Muscle of back (tissue), 11 donors: ENCODE data around the gene SUSD1. TPM values are rescaled to one million over a fixed set of nuclear protein-coding genes. Genes with fewer than 3 reads are reported as not detected.

Source experiments
- DNase-seq, 3 donors: peaks; one replicate each; pipeline versions ENCODE4 v3.0.0 to v3.0.0-alpha.2; 2013
- polyA plus RNA-seq, 10 donors: library from polyadenylated mRNA; unstranded; fragments of 120-200 nt; gene quantifications; one replicate each; pipeline ENCODE4 v1.2.1, GENCODE V29; 2013; ENCODE audit not compliant: insufficient read length in 10 of 10

SUSD1 gene
- polyA plus RNA-seq, 10 donors = 5.0 to 14.4 (median 9.0) TPM

DNA sequence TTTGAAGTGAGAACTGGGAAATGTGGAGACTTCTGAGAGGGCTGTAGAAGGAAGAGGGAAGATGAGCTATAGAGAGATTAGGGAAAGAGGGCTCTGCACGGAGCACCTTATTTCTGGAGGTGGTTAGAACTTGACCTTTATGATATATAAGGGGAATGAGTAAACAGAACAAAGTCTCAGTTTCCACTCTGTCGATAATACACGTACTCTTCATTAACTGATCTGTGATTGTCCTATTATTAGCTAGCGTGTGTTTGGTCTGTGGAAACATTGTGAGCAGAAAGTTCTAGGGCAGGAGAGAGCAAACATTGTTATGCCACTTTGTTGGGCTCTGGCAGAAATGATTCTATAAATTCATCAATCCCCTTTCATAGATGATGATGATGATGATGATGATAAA lies 159.9 kb downstream of the SUSD1 start:
- no peak for DNase-seq

DNA sequence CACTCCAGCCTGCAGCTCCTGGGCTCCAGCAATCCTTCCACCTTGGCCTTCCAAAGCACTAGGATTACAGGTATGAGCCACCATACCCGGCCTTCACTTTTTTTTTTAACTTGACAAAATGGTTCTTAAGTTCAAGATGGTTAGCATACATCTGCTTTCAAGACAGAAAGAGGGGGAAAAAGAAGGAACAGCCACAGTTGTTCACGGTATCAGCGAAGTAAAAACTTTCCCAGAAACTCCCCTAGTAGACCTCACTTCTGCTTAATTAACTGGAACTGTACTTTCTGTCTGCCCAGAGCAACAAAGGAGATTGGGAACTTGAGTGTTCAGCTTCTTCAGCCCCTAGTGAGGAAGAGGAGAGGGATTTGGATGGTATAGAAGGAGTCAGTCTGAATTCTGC lies 161.8 kb downstream of the SUSD1 start:
- no peak for DNase-seq

DNA sequence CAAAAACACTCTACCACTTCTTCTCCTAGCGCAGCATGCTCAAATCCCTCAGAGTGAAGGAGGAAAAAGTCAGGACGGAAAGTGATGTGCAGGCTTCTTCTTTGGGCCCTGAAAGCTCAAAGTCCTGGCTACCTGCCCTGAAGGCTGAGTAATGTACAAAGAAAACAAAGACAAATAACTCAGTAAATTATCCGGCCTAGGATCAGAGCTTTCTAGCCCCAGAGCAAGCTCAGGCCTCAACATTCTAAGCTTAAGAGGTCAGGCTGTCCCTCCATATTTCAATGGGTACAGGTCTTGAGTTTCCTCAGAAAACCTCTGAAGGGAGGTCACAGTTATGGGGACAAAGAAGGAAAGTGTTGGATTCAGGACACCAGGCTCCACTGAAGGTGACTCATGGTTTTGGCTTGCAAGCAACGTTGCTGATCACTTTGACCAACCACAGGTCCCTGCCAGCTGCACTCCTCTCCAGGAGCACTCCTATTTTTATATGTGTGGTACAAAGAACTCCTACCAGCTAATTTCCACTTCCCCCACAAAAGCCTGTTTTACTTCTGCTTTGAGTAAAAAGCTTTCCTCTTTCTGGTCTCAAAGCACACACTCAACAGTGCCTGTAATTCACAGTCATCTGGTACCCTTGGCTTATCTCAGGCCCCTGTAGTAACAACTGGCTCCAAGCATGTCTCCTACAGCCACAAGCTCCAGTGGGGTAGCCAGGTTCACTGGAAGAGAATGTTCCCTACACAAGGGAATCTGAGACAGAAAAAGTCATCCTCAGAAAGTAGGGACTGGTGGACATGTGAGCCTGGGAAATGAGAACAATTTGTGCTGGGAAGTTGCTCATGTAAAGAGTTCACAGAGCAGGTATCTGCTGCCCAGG lies 162.8 kb downstream of the SUSD1 start:
- peak; percentile 30 to 87 (median 34) for DNase-seq

DNA sequence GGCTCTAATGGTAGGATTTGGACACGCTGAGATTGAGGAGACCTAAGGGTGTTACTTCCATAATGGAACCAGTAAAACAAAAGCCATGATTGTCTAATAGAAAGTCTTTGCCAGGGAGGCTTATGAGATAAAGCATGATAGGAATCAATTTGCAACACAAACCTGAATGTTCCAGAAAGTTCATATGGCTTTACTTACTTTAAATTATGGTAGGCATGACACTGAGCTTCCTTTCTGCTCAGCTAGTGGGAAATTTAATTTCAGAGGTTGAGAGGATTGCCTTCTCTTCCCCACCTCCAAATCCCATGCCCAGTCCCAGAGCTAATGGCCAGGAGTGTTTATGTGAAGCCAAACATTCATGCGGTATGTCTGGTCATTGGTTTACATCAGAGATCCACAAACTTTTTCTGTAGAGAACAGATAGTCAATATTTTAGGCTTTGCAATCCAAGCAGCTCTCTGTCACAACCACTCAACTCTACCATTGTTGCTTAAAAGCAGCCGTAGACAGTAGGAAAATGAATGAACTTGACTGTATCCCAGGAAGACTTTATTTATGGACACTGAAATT lies 164.0 kb downstream of the SUSD1 start:
- no peak for DNase-seq

DNA sequence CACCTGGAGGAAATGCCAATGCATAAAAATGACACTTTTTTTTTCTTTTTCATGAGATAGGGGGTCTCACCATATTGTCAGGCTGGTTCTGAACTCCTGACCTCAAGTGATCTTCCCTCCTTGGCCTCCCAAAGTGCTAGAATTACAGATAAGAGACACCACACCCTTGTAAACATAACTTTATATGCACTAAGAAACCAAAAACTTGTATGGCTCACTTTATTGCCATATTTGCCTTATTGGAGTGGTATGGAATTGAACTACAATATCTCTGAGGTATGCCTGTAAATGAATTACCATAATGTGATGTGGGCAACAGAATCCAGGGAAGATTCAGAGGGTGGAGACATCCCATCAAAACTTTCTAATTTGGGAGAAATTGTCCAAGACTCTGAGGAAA lies 164.6 kb downstream of the SUSD1 start:
- DNase-seq = no peak

DNA sequence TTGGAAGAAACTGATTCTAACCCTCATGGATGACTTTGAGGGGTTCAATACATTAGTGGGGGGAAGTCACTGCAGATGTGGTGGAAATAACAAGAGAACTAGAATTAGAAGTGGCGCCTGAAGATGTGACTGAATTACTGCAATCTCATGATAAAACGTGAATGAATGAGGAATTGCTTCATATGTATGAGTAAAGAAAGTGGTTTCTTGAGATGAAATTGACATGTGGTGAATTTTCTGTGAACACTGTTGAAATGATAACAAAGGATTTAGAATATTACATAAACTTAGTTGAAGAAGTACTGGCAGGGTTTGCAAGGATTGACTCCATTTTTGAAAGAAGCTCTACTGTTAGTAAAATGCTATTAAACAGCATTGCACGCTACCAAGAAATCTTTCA lies 165.4 kb downstream of the SUSD1 start:
- no peak for DNase-seq

DNA sequence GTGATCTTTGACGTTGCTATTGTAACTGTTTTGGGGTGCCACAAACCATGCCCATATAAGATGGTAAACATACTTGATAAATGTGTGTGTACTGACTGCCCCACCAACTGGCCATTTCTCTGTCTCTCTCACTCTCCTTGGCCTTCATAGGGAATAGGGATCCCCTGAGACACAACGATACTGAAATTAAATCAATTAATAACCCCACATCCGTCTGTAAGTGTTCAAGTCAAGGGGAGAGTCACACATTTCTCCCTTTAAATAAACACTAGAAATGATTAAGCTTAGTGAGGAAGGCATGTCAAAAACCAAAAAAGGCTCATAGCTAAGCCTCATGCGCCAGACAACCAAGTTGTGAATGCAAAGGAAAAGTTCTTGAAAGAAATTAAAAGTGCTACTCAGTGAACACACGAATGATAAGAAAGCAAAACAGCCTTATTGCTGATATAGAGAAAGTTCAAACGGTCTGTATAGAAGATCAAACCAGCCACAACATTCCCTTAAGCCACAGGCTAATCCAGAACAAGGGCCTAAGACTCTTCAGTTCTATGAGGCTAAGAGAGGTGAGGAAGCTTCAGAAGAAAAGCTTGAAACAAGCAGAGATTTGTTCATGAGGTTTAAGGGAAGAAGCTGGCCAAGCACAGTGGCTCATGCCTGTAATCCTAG lies 167.4 kb downstream of the SUSD1 start:
- no peak for DNase-seq

DNA sequence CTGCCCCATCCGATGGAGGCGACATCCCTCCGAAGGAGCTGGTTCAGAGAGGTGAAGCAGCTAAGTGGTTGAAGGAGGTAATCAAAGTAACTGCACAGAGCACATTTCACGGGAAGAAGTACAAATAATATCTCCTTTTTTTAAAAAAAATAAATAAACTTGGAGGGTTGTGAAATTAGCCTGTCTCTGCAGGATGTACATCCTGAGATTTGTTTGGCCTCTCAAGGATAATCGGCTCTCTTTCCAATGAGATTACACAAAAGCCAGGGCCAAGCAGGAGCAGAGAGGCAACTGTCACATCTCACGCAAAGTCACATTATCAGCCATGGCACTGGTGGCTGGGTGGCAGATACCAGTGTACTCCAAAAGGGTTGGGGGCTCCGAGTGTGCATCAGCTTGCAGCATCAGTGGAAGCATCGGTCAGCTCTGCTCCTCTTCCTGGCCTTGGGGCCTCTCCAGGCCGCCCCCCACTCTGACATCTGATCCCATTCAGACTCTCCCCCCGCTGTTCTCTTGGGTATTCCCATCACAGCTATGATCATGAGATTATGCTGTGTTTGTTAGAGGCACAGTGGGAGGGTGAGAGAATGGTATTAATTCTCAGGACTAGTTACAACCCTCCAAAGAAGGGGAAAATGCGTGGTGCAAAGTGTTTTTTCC lies 168.6 kb downstream of the SUSD1 start:
- DNase-seq = no peak

DNA sequence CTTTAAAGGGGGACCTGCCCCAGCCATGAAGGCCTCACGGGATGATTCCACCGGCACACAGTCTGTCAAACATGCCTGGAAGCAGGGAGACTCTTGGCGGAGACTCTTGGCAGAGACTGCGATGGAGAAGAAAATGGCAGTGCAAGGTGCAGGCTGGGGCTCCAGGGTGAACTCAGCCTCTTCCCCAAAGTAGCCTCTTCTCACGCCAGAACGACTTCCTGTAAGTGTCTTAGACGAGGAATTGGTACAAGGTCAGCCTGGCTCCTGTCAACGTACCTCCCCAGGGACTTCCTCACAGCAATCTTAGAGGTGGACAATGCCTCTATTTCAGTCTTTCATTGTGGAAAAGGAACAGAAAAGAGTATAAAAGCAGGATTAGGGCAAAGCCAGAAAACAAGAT lies 169.2 kb downstream of the SUSD1 start:
- DNase-seq = no peak

DNA sequence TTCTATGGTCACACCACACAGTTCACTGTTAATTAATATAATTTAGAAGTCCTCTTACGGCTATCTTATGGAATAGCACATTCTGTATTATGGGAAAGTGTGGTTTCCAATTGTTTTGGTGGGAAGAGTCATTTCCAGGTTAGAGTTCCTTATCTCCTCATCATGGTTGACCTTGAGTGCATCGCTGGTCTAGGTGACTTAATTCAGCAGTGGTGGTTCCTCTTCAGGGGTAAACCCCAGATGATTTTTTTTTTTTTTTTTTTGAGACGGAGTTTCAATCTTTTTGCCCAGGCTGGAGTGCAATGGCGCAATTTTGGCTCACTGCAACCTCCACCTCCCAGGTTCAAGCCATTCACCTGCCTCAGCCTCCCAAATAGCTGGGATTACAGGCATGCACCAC lies 171.6 kb downstream of the SUSD1 start:
- DNase-seq = no peak

DNA sequence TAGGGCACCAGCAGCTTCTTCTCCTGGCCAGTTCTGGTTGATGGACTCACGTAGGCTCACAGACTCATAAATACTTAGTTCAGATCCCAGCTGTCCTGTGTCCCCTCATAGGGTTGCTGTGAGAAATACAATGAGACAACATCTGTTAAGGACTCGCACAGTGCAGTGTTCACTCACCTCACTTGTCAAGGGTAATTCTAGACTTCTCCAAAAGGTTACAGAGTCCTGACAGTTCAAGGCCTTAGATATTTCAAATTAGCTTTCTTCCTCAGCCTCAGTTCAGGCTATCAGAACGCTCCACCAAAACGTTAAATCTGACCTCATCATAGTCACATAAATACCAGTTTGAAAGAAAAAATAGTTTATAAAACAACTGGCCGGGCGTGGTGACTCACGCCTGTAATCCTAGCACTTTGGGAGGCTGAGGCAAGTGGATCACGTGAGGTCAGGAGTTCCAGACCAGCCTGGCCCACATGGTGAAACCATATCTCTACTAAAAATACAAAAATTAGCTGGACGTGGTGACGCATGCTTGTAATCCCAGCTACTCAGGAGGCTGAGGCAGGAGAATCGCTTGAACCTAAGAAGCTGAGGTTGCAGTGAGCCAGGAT lies 172.1 kb downstream of the SUSD1 start:
- no peak for DNase-seq

DNA sequence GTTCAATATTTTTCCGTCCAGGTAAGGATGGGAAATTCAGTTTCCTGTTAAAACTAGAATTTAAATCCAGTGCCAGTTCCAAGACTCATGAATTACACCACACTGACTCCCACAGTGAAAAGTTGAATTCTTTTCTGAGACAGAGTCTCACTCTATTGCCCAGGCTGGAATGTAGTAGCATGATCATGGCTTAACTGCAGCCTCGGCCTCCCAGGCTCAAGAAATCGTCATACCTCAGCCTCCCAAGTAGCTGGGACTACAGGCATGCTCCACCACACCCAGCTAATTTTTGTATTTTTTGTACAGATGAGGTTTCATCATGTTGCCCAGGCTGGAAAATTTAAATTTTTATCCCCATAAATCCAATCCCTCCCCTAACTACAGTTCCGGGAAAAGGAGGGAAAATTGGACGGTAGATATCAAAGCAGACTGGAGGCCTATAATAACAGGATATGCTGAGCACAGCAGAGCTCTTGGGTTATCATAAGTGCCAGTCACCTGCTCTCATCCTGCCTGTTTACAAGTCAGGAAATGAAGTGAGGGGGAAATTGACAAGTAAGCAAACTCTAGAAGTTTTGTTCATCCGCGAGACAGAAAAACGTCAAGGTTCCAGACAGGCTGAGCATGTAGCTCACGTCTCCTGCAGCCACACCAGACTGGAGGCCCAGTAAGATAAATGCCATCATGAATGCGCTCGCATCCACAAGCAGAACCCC lies 172.8 kb downstream of the SUSD1 start:
- no peak for DNase-seq

DNA sequence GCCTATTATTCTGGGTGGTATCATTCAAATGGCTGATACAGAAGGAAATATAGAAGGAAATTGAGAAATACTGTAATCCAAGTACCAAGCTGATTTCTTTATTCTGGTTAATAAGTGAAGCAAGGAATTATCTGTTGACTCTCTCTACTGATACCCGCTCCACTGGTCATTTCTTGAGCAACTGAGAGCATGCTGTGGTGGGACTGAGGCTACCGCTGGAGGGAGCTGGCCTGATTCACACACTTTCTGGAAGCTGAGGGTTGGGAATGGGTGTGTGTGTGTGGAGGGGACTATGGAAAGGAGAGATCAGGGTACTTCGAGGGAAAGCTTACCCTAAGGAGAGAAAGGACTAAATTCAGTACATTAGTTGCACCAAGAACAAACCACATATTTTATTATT lies 174.4 kb downstream of the SUSD1 start:
- DNase-seq = no peak

DNA sequence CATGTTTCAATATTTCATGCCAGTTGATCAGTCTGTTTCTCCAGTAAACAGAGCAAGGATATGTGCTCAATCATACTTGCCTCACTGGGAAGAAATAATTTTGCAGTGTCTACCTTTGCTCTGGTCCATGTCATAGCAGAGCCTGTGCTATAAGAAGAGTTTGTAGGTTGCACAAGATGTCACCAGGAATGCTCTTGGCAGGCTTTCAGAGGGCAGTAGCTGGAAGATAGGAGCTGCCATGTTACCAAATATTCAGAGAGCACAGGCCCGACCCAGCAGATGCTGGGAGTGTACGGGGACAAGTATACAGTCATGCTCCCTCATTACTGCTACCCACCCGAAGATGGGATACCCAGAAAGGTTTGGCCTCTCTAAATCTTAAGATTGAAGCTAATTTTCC lies 175.8 kb downstream of the SUSD1 start:
- DNase-seq = no peak

DNA sequence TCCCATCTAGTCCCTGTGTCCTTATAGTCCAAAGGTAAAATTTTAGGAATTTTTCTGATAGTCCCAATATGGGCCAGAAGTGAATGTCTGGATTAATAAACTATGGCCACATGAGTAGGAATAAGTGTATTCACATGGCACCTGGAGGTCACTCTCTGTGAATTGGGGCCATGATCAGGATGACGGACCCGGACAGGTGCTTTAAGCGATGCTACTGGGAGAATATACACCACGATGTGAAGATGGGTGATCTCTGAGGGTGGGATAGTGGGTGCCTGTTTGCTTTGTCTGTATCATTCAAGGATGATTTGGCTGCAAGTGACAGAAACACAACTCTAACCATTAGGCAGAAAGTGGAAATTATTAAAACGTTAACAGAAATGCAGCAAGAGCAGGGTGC lies 177.3 kb downstream of the SUSD1 start:
- DNase-seq = no peak

DNA sequence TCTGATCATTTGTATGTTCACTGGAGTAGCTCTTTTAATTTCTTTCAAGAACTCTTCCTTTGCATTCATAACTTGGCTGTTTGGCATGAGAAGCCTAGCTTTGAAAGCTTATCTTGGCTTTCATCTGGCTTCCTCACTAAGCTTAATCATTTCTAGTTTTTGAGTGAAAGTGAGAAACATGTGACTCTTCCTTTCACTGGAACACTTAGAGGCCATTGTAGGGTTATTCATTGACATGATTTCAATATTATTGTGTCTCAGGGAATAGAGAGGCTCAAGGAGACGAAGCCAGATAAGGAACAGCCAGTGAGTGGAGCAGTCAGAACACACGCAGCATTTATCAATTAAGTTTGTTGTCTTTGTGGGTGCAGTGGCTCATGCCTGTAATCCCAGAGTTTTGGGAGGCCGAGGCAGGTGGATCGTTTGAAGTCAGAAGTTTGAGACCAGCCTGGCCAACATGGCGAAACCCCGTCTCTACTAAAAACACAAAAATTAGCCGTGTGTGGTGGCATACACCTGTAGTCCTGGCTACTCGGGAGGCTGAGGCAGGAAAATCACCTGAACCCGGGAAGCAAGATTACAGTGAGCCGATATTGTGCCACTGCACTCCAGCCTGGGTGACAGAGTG lies 180.2 kb downstream of the SUSD1 start:
- DNase-seq = no peak

DNA sequence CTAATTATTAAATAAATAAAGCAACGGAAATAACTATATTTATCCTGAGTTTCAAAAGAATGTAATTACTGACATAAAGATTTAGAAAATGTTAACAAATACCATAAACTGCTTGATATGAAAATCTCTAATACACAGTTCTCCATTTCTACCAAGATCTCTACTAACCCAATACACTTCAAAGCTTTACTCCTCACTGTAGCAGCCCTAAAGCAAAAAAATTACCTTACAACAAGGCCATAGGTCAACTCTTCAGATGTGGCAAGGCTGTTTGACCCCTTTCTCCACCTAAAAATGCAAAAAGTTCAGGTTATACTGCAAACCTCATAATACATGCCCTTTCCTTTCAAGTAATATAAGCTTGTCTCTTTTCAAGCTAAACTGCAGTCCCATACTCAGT lies 181.8 kb downstream of the SUSD1 start:
- DNase-seq = no peak

DNA sequence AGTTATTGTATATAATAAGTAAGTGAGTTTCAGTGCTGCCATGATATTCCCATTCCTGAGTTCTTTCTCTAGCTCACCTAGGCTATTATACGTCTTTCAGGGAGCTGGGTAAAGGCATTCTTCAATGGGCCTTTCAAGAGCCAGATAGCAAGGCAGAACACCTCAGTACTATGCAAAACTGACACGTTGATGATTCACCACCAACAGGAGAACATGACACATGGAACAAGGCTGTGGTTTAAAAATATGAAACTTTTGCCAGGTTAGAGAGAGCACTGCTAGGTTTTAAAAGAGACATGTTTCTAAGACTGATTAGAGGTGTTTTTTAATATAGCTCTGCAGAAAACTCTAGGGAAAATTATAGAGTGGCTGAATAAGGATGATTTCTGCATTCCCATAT lies 182.6 kb downstream of the SUSD1 start:
- DNase-seq = peak in 1 of 3 donors; percentile 25

DNA sequence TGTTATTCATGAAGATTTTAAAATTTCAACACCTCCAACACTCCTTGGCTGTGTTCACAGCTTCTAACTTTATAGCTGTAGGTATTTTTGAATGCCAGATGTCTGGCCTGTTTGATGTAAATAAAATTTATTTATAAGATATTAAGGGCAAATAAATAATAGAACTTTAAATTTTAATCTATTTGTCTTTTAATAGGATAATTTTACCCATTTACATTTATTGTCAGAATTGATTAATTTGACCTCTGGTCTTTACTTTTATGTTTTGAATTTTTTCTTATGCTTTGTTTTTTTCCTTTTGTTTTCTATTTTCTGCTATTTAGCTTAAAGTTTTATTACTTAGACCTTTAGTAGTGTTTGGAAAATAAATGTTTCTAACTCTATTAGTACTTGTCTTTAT lies 183.9 kb downstream of the SUSD1 start:
- DNase-seq = no peak
